ACHN (cell line): ENCODE measurements around the gene EPC1.
"Not testable (repeated sequence)": the region's sequence is repeated elsewhere in the genome, so short reads cannot be mapped to it uniquely, and the experiment has no call there.

Source experiments
- DNase-seq: peaks from one replicate; pipeline ENCODE4 v3.0.0-alpha.2; 2015
- in situ Hi-C: cut with HindIII; loops from 2 replicates; pipeline ENCODE4 v1.10.0; 2017; ENCODE audit warnings: low sequenced_read_pairs, low pct_ligation_motif_present, low pct_unique_long_range_greater_than_20kb

Gene EPC1

GRCh38 chr10:32373031-32373430, 26.1 kb upstream of the EPC1 start:
- in situ Hi-C loops: no loop called here
- no peak for DNase-seq

- DNase-seq: no peak
Observed at GRCh38 chr10:32372000-32372875, 25.3 kb upstream of the EPC1 start.

DNA sequence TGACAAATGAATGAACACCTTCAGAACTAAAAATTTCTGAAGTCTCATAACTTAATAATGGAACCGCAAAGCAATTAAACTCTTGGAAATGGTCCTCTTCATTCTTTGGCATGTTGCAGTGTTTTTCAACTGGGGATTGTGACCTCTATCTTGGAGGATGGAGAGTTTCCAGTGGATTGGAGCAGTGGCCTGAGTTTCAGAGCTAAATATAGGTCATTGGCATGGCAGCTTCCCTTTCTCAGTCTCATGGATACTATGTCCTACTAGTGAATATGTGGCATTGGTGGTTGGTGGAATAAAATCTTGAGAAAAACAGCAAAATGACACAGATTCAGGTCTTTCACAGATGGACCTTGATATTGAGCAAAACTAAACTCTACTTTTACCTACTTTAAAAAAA, 24.1 kb upstream of the EPC1 start:
- DNase-seq: no peak
- in situ Hi-C loops: no loop called here

More at GRCh38 chr10:32372000-32372875, 25.3 kb upstream of the EPC1 start:
- in situ Hi-C loops: no loop called here

GRCh38 chr10:32367793-32368453, 21.0 kb upstream of the EPC1 start:
- peak; percentile 58 for DNase-seq

GRCh38 chr10:32366588-32366987, 19.6 kb upstream of the EPC1 start:
- in situ Hi-C loops: no loop called here
- DNase-seq: no peak

More at GRCh38 chr10:32367793-32368453, 21.0 kb upstream of the EPC1 start:
- in situ Hi-C loops: no loop called here

GRCh38 chr10:32366111-32366510, 19.2 kb upstream of the EPC1 start:
- DNase-seq: no peak

GRCh38 chr10:32365404-32365803, 18.4 kb upstream of the EPC1 start:
- DNase-seq, in situ Hi-C loops: not testable (repeated sequence)

More at GRCh38 chr10:32366111-32366510, 19.2 kb upstream of the EPC1 start:
- in situ Hi-C loops: no loop called here

- no peak for DNase-seq
- in situ Hi-C loops: no loop called here
Observed at GRCh38 chr10:32362571-32362970, 15.6 kb upstream of the EPC1 start.

DNA sequence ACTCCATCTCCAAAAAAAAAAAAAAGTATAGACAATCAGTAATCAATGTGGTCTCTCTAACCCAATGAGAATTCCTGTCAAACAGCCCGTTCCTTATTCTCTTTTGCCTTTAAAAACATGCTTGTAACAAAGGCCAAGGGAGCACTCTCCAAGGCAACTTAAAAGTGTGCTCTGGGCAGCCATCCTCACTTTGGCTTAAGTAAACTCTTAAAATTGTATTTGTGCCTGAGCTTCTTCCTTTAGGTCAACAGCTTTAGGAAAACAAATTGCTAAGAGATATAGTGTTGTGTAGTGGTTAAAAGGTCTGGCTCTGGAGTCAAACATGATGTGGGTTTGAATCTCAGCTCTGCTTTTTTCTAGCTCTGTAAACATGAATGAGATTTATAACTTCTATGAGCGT, 13.9 kb upstream of the EPC1 start:
- DNase-seq: no peak
- in situ Hi-C loops: no loop called here

- in situ Hi-C loops: no loop called here
- no peak for DNase-seq
Observed at GRCh38 chr10:32360241-32360640, 13.3 kb upstream of the EPC1 start.

DNA sequence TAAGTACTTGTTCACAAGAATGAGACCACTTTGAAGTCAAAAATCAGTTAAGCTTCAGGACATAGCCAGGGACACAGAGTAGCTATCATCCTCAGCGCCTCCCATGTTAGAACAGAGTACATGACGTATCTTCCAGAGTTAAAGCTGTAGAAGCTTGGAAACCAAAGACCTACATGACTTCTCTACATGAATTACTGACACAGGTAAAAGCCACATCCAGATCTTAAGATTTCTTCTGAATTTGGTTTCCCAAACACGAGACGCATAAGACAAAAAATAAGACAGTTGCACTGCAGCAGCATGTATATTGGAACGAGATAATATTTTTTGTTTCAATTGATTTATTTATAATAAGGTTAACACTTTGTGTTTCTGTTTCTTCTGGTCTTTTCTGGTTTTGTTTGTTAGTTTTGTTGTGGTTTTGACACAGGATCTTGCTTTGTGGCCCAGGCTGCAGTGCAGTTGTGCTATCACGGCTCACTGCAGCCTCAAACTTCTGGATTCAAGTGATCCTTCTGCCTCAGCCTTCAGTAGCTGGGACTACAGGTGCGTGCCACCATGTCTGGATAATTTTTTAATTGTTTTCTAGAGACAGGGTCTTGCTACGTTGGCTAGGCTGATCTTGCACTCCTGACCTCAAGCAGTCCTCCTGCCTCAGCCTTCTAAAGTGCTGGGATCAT, 10.2 kb upstream of the EPC1 start:
- no peak for DNase-seq
- in situ Hi-C loops: no loop called here

DNA sequence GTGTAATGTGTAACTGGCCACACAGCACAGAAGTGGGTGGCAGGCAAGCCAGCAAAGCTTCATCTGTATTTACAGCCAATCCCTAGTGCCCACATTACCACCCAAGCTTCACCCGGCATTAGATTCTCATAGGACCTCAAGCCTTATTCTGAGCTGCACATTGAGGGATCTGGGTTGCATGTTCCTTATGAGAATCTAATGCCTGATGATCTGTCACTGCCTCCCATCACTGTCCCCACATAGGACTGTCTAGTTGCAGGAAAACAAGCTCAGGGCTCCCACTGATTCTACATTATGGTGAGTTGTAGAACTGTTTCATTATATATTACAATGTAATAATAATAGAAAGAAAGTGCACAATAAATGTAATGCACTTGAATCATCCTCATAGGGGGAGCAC, 7.7 kb upstream of the EPC1 start:
- DNase-seq, in situ Hi-C loops: not testable (repeated sequence)

GRCh38 chr10:32350811-32351350, 3.9 kb upstream of the EPC1 start:
- in situ Hi-C loops: no loop called here

DNA sequence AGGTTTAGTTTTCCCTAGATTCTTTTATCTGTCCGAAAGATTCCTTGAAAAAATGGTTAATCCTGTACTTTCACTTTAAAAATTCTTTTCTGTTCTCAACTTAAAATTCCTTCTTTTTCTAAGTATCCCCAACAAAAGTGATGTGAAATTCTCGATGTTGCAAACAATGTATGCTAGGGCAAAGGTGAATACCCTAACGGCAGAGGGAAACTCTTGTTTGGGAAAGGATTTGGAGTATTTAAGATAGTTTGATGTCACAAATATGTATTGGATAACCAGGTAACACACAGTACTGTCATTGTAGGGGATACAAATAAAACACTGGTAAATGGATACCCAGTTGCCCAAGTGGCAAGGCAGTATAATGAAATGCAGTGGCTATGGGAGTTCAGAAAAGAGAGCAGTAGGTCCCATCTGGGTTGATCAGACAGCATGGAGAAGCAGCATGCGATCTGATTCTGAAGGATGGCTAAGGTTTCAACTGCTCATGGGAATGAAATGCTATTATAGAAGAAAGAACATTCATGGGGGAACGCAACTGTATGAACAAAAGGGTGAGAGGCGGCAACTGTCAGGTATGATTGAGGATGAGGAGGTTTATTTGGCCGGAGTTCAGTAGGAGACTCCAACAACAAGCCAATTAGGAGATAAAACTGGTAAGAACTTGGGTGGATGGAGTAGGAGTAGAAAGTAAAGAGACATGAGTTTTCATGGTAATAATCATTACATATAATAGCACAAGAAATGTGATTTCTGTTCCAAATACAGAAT, 3.2 kb upstream of the EPC1 start:
- DNase-seq: no peak
- in situ Hi-C loops: no loop called here

More at GRCh38 chr10:32350811-32351350, 3.9 kb upstream of the EPC1 start:
- DNase-seq: no peak

- DNase-seq: no peak
- in situ Hi-C loops: no loop called here
Observed at GRCh38 chr10:32349199-32349585, 2.2 kb upstream of the EPC1 start.

DNA sequence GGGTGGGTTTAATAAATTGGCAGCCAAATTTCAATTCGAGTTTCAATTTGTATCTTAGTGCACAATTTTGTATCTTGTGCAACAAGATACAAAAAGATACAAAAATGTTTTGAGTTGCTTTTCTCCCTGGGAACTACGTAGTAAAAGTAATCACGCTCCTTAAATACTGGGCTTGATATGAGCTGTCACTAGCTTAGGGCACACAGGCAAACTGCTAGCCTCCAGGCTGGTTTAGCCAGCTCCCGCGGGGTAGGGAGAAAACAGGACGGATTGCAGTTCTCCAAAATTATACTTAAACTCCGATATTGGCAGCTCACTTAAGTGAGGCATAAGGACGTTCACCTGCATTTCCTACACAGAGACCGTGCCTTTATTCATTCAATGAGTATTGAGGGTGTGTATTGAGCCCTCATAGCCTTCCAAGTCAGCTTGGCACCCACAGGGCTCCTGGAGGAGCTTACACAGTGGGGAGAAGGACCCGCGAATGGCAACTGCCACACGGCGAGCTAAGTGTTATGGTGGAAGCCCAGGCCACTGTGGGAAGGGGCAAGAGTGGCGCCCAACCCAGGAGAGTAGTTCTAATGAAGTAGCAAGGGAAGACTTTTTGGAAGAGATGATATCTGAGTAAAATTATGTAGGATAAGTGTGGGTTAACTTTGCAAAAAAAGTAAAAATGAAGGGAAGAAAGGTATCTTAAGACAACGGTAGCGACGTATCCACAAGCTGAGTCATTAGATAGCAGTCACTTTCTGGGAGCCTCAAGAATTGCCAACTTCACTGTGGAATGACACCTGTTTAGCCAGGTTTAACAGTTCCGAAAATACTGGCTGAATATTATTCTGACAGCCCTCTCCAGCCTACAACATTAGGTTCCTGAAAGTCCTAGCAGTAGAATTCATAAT, 1.6 kb upstream of the EPC1 start:
- in situ Hi-C loops: no loop called here
- no peak for DNase-seq

DNA sequence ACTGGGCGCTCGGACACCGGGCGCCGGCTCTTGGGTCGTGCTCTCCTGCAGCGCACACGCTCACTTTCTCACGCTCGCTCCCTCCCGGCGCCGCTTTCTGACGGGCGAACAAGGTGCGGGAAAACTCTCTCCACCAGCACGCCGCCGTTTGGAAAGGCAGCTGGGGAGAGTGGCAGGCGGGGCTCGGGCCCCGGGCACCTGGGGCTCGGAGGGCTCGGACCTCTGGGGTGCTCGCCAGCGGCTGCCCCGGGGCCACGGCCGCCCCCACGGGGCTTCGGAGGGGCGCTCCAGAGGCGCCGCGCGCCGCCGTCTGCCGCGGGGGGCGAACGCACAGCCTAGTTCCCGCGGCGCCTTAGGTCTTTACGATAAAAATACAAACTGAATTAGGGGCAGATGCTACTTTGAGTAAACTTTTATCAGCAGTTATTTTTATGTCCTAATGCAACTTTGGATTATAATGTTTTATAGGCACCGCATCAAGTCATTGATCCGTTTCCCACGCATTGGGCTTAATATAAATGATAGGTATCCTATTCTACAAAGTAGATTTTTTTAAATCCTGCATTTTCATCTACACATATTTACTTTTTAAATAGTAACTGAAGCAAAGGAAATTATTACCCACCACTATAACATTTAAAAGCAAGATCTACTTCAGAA, 535 bp upstream of the EPC1 start:
- DNase-seq: no peak
- in situ Hi-C loops: no loop called here
